ENCODE data around the gene ALDH2. TPM values are rescaled to one million over a fixed set of nuclear protein-coding genes. Genes with fewer than 3 reads are reported as not detected.
A peak's percentile ranks its signal among the peaks of the same experiment; 100 is the strongest.
"Not testable (repeated sequence)": the region's sequence is repeated elsewhere in the genome, so short reads cannot be mapped to it uniquely, and the experiment has no call there.

The ALDH2 gene
- total and polyA plus RNA-seq, 2 experiments from 2014 or later: 130 to 164 TPM

- Histone ChIP-seq H3K27me3 (no peaks in the 10 kb centered on the region), H3K36me3 (no peaks in the 10 kb centered on the region), H3K4me1 (ENCODE audit: low read depth) (peaks cover 3% of the 10 kb centered on the region), H3K4me3 (no peak overlapping the region), H3K27ac (no peak overlapping the region), H3K9me3 (ENCODE audit: low read depth) (no peaks in the 10 kb centered on the region)
- TF ChIP-seq, protein P1, sequence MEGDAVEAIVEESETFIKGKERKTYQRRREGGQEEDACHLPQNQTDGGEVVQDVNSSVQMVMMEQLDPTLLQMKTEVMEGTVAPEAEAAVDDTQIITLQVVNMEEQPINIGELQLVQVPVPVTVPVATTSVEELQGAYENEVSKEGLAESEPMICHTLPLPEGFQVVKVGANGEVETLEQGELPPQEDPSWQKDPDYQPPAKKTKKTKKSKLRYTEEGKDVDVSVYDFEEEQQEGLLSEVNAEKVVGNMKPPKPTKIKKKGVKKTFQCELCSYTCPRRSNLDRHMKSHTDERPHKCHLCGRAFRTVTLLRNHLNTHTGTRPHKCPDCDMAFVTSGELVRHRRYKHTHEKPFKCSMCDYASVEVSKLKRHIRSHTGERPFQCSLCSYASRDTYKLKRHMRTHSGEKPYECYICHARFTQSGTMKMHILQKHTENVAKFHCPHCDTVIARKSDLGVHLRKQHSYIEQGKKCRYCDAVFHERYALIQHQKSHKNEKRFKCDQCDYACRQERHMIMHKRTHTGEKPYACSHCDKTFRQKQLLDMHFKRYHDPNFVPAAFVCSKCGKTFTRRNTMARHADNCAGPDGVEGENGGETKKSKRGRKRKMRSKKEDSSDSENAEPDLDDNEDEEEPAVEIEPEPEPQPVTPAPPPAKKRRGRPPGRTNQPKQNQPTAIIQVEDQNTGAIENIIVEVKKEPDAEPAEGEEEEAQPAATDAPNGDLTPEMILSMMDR (IDR thresholded peaks at IDR 0.05; ENCODE audit: low read depth, low read length): no peak
- DNase-seq (ENCODE audit: low read depth in 1 of 2, low spot score in 1 of 2): no peak
Observed at GRCh38 chr12:111818340-111818739, 51.6 kb downstream of the ALDH2 start.

GRCh38 chr12:111819191-111820158, 52.7 kb downstream of the ALDH2 start:
- DNase-seq (ENCODE audit: low read depth in 1 of 2, low spot score in 1 of 2): no peak
- no peaks in the 10 kb centered on the region for H3K9me3 ChIP-seq (ENCODE audit: low read depth)
- H3K27me3 ChIP-seq: no peaks in the 10 kb centered on the region
- no peaks in the 10 kb centered on the region for H3K36me3 ChIP-seq
- H3K27ac ChIP-seq: no peak overlapping the region
- TF ChIP-seq, protein P1 (IDR thresholded peaks at IDR 0.05; ENCODE audit: low read depth, low read length): no peak
- no peak overlapping the region for H3K4me3 ChIP-seq
- H3K4me1 ChIP-seq (ENCODE audit: low read depth): peaks cover 3% of the 10 kb centered on the region

DNA sequence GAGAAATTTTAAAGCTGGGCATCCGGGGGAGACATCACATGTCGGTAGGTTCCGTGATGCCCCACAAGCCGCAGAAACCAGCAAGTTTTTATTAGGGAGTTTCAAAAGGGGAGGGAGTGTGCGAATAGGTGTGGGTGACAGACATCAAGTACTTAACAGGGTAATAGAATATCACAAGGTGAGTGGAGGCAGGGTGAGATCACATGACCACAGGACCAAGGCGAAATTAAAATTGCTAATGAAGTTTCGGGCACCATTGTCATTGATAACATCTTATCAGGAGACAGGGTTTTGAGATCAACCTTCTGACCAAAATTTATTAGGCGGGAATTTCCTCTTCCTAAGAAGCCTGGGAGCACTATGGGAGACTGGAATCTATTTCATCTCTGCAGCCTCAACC, 54.1 kb downstream of the ALDH2 start:
- DNase-seq (ENCODE audit: low read depth in 1 of 2, low spot score in 1 of 2); H3K4me3 ChIP-seq; H3K27me3 ChIP-seq; H3K36me3 ChIP-seq; H3K27ac ChIP-seq; H3K4me1 ChIP-seq (ENCODE audit: low read depth); H3K9me3 ChIP-seq (ENCODE audit: low read depth): not testable (repeated sequence)

DNA sequence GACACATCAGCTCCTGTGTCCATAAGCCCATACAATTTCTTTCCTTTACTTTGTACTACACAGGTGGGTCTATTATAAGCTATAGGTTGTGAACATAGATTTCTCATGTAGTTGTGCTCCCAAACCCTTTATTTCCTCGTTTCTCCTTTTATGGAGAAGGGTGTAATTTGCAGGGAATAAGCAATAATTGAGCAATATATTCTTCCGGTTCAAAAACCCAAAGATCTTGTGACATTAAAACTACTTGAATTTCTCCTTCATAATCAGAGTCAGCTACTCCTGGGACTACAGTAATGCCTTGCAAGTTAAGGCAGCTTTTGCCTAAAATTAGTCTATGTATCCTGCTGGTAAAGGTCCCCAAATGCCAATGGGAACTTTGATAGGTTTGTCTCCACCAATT, 56.2 kb downstream of the ALDH2 start:
- H3K9me3 ChIP-seq (ENCODE audit: low read depth): no peaks in the 10 kb centered on the region
- no peak for DNase-seq (ENCODE audit: low read depth in 1 of 2, low spot score in 1 of 2)
- no peak overlapping the region for H3K27ac ChIP-seq
- no peaks in the 10 kb centered on the region for H3K27me3 ChIP-seq
- H3K4me3 ChIP-seq: no peak overlapping the region
- peaks cover 3% of the 10 kb centered on the region for H3K4me1 ChIP-seq (ENCODE audit: low read depth)
- H3K36me3 ChIP-seq: no peaks in the 10 kb centered on the region
- TF ChIP-seq, protein P1 (IDR thresholded peaks at IDR 0.05; ENCODE audit: low read depth, low read length): no peak

DNA sequence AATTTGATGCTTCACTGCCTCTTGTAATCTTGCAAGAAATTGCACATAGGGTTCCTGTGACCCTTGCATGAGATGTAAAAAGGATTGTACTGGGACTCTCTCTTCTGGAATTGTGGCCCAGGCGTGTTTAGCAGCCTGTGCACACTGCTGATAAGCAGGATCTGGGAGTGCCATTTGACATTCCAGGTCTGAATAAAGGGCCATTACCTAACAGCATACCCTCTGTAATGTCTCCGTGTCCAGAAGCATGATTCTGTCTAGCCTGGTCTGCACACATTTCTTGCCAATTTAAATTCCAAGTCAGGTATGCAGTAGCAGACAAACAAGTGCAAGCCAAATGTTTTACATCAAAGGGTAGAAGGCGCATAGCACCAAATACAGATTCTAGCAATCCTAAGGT, 57.2 kb downstream of the ALDH2 start:
- TF ChIP-seq, protein P1 (IDR thresholded peaks at IDR 0.05; ENCODE audit: low read depth, low read length): no peak
- no peaks in the 10 kb centered on the region for H3K9me3 ChIP-seq (ENCODE audit: low read depth)
- no peak for DNase-seq (ENCODE audit: low read depth in 1 of 2, low spot score in 1 of 2)

DNA sequence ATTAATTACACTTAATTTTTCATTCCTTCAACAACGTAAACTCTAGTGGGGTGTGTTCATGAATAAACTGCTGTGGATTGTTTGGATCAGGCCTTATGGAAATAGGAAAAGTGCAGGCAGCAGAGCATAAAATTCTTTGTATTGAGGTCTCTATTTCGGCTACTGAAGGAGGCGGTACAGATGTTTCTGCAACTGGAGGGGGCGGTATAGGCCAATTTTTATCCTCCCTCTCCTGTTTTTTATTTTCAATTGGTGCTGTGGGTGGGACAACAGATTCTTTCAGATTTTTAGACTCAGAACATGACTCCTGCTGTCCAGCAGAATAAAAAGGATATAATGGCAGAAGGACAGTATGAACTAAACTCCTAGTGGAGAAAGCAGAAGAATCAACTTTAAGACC, 57.6 kb downstream of the ALDH2 start:
- not testable (repeated sequence) for DNase-seq (ENCODE audit: low read depth in 1 of 2, low spot score in 1 of 2); H3K4me3 ChIP-seq; H3K27me3 ChIP-seq; H3K4me1 ChIP-seq (ENCODE audit: low read depth); H3K9me3 ChIP-seq (ENCODE audit: low read depth); H3K36me3 ChIP-seq; H3K27ac ChIP-seq
- TF ChIP-seq, protein P1 (IDR thresholded peaks at IDR 0.05; ENCODE audit: low read depth, low read length): peak; percentile 22

More for the DNA sequence above, 57.2 kb downstream of the ALDH2 start:
- H3K36me3 ChIP-seq: no peaks in the 10 kb centered on the region
- peaks cover 3% of the 10 kb centered on the region for H3K4me1 ChIP-seq (ENCODE audit: low read depth)
- no peaks in the 10 kb centered on the region for H3K27me3 ChIP-seq
- no peak overlapping the region for H3K27ac ChIP-seq
- no peak overlapping the region for H3K4me3 ChIP-seq

Measured in cardiac muscle cell (in vitro differentiated cells and primary cell).